ENCODE data around the gene SMPD4. TPM values are rescaled to one million over a fixed set of nuclear protein-coding genes. Genes with fewer than 3 reads are reported as not detected.
"Not testable (repeated sequence)": the region's sequence is repeated elsewhere in the genome, so short reads cannot be mapped to it uniquely, and the experiment has no call there.

SMPD4 gene
- total and polyA plus RNA-seq, 9 of the 15 experiments (the other 6 are each of a cell fraction or from before 2014, with no cell fraction given): 7.5 to 123 (median 35.7) TPM

DNA sequence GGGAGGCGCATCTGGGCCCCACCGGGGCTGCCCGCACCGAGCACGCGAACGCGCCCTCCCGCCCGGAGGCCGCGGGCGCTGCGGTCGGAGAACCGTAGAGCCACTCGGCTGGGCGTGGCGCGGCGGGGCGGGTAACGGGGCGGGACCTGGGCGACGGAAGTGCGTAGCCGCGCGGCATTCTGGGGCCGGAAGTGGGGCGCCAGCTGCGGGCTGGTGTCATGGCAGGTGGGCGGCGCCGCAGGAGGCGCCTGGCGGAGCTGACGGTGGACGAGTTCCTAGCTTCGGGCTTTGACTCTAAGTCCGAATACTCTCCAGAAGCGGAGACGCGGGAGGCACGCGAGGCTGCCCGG is 47.7 kb upstream of the SMPD4 start (continued):
- TF ChIP-seq ATF1 (CRISPR knock-in tag; IDR thresholded peaks at IDR 0.05): not testable (repeated sequence)
- peak; percentile 49; the same call in 1 of the 2 replicates for TF ChIP-seq ATF1 (tag; IDR thresholded peaks at IDR 0.05)
- TF ChIP-seq ZFX (CRISPR knock-in tag; IDR thresholded peaks at IDR 0.05): peak; percentile 31; the same call in 1 of the 2 replicates
- 0 out of 2 replicates have a peak, but pooled peaks have one; percentile 24 for TF ChIP-seq GATAD2B (IDR thresholded peaks at IDR 0.05; ENCODE audit: borderline replicate concordance)
- TF ChIP-seq, protein P1, sequence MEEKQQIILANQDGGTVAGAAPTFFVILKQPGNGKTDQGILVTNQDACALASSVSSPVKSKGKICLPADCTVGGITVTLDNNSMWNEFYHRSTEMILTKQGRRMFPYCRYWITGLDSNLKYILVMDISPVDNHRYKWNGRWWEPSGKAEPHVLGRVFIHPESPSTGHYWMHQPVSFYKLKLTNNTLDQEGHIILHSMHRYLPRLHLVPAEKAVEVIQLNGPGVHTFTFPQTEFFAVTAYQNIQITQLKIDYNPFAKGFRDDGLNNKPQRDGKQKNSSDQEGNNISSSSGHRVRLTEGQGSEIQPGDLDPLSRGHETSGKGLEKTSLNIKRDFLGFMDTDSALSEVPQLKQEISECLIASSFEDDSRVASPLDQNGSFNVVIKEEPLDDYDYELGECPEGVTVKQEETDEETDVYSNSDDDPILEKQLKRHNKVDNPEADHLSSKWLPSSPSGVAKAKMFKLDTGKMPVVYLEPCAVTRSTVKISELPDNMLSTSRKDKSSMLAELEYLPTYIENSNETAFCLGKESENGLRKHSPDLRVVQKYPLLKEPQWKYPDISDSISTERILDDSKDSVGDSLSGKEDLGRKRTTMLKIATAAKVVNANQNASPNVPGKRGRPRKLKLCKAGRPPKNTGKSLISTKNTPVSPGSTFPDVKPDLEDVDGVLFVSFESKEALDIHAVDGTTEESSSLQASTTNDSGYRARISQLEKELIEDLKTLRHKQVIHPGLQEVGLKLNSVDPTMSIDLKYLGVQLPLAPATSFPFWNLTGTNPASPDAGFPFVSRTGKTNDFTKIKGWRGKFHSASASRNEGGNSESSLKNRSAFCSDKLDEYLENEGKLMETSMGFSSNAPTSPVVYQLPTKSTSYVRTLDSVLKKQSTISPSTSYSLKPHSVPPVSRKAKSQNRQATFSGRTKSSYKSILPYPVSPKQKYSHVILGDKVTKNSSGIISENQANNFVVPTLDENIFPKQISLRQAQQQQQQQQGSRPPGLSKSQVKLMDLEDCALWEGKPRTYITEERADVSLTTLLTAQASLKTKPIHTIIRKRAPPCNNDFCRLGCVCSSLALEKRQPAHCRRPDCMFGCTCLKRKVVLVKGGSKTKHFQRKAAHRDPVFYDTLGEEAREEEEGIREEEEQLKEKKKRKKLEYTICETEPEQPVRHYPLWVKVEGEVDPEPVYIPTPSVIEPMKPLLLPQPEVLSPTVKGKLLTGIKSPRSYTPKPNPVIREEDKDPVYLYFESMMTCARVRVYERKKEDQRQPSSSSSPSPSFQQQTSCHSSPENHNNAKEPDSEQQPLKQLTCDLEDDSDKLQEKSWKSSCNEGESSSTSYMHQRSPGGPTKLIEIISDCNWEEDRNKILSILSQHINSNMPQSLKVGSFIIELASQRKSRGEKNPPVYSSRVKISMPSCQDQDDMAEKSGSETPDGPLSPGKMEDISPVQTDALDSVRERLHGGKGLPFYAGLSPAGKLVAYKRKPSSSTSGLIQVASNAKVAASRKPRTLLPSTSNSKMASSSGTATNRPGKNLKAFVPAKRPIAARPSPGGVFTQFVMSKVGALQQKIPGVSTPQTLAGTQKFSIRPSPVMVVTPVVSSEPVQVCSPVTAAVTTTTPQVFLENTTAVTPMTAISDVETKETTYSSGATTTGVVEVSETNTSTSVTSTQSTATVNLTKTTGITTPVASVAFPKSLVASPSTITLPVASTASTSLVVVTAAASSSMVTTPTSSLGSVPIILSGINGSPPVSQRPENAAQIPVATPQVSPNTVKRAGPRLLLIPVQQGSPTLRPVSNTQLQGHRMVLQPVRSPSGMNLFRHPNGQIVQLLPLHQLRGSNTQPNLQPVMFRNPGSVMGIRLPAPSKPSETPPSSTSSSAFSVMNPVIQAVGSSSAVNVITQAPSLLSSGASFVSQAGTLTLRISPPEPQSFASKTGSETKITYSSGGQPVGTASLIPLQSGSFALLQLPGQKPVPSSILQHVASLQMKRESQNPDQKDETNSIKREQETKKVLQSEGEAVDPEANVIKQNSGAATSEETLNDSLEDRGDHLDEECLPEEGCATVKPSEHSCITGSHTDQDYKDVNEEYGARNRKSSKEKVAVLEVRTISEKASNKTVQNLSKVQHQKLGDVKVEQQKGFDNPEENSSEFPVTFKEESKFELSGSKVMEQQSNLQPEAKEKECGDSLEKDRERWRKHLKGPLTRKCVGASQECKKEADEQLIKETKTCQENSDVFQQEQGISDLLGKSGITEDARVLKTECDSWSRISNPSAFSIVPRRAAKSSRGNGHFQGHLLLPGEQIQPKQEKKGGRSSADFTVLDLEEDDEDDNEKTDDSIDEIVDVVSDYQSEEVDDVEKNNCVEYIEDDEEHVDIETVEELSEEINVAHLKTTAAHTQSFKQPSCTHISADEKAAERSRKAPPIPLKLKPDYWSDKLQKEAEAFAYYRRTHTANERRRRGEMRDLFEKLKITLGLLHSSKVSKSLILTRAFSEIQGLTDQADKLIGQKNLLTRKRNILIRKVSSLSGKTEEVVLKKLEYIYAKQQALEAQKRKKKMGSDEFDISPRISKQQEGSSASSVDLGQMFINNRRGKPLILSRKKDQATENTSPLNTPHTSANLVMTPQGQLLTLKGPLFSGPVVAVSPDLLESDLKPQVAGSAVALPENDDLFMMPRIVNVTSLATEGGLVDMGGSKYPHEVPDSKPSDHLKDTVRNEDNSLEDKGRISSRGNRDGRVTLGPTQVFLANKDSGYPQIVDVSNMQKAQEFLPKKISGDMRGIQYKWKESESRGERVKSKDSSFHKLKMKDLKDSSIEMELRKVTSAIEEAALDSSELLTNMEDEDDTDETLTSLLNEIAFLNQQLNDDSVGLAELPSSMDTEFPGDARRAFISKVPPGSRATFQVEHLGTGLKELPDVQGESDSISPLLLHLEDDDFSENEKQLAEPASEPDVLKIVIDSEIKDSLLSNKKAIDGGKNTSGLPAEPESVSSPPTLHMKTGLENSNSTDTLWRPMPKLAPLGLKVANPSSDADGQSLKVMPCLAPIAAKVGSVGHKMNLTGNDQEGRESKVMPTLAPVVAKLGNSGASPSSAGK (IDR thresholded peaks at IDR 0.05): peak; percentile 61
- TF ChIP-seq, protein P2, sequence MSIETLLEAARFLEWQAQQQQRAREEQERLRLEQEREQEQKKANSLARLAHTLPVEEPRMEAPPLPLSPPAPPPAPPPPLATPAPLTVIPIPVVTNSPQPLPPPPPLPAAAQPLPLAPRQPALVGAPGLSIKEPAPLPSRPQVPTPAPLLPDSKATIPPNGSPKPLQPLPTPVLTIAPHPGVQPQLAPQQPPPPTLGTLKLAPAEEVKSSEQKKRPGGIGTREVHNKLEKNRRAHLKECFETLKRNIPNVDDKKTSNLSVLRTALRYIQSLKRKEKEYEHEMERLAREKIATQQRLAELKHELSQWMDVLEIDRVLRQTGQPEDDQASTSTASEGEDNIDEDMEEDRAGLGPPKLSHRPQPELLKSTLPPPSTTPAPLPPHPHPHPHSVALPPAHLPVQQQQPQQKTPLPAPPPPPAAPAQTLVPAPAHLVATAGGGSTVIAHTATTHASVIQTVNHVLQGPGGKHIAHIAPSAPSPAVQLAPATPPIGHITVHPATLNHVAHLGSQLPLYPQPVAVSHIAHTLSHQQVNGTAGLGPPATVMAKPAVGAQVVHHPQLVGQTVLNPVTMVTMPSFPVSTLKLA (conservative IDR thresholded peaks at IDR 0.05): peak in 1 of 2 experiments; percentile 59; a peak in 2 of 4 replicates
